Erythroblast (primary cell): Measurements from ENCODE around the gene TXNDC12.

Experiments used
- GATA1 ChIP-seq: IDR thresholded peaks from 2 replicates; pipeline ENCODE4 v1.6.1; 2011; ENCODE audit warnings: low read depth, mild to moderate bottlenecking, control low read depth, low read length, moderate library complexity
- POLR2A ChIP-seq: IDR thresholded peaks from 2 replicates; pipeline ENCODE4 v1.6.1; 2011; ENCODE audit warnings: mild to moderate bottlenecking, low read length

GRCh38 chr1:52032124-52032784, 22.7 kb downstream of the TXNDC12 start:
- TF ChIP-seq POLR2A (no peak), GATA1 (no peak)
